Measurements from ENCODE around the gene ASCL2. TPM values are rescaled to one million over a fixed set of nuclear protein-coding genes. Genes with fewer than 3 reads are reported as not detected.
A peak's percentile ranks its signal among the peaks of the same experiment; 100 is the strongest.
"Not testable (repeated sequence)": the region's sequence is repeated elsewhere in the genome, so short reads cannot be mapped to it uniquely, and the experiment has no call there.

The ASCL2 gene
- total RNA-seq, 1 donor from 2014 or later: 2.0 TPM

GRCh38 chr11:2296913-2297622 lies 26.7 kb upstream of the ASCL2 start:
- no peak for ATAC-seq

DNA sequence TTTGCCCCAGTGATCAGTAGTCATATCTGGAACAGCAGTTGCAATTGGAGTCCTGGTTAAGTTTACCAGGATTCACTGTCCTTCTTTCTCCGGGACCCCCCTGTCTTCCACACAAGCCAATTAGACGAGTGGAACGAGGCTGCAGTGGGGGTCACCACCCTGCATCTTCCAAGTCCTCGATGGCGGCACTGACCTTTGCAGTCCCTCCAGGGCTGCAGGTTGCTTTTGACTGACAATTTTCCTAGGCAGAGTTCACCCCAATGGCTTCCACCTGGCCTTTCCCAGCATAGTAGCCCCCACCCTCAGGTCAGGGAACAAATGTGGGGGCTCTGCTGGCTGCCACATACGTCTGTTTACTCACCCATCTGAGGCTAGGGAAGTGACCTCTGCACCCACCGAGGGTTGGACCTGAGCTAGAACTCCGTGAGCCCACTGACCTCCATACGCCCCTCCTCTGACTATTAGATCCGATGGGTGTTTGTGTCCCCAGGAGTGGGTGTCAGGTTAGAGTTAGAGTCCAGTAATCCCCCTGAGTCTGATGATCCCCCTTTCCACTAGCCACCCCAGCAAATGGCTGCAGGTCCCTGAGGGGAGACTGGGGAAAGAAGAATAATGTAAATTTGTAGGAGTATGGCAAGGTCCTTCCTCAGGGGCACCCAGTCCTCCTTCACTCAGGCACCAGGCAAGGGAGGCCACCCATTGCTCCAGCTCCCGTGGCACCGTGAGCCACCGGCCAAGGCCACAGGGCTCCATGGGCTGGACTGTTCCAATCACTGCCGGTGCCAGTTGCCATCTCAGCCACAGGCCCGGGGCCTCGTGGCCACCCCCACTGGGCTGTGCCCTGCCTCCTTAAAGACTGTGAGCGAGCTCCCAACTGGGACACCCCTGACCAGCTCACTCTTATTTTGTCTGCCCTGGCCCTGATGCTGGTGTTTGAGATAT lies 25.9 kb upstream of the ASCL2 start:
- no peak for ATAC-seq

DNA sequence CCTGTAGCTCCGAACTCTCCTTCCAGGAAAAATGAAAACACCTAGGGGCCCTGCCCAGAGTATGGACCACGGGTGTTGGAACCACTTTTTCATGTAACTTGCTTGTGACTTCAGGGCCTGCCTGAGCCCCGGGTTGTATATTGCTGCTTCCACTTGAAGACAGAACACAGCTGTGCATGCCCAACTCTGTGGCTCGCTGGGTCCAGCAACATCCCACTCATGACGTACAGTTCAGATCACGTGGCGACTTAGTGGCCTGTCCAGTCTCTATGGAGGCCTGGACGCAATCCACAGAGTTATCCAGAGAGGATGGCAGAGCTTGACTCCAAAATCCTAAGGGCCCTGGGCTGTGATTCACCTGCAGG lies 24.5 kb upstream of the ASCL2 start:
- ATAC-seq: no peak

DNA sequence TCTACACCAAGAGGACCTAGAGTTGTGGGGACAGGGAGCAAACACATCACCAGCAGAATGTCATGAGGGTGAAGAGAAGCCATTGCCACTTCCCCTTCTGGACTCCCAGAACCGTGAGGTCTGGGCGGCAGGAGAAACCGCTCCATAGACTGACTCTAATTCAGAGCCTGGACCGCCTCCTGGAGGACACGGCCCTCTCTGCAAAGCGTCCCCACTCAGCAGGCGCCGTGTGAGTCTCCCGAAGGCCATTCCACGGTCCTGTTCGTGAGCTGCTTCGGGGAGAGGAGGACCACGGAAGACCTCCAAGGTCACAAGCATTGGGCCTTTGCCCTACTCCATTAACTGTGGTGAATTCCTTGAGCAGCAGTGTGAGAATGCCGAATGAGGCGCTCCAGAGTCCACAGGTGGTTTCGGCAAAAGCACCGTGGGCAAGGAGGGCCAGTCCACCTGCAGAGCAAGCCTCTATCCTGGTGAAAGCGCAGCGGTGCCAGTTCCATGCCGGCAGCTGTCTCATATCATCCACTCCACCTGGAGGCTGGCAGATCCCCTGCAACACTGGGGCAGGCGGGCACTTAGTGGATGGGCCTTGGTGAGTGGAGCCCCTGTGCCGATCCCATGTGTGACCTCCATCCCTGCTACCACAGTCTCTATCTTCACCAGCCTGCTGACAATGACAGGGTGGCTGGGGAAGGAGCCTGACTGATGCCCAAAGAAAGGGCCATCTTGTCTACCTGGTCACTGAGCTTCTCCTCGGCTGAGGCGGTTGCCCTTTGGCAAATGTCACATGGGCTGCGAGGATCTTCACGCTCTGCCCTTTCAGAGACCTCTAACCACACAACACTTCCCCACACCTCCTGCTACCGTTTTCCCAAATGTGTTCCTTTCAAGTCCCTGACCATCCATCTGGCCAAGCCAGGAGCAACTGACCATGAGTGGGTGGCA lies 23.9 kb upstream of the ASCL2 start:
- no peak for ATAC-seq

- ATAC-seq: no peak
Observed at GRCh38 chr11:2293531-2293971, 23.2 kb upstream of the ASCL2 start.

GRCh38 chr11:2290351-2290841 lies 20.0 kb upstream of the ASCL2 start:
- ATAC-seq: no peak

DNA sequence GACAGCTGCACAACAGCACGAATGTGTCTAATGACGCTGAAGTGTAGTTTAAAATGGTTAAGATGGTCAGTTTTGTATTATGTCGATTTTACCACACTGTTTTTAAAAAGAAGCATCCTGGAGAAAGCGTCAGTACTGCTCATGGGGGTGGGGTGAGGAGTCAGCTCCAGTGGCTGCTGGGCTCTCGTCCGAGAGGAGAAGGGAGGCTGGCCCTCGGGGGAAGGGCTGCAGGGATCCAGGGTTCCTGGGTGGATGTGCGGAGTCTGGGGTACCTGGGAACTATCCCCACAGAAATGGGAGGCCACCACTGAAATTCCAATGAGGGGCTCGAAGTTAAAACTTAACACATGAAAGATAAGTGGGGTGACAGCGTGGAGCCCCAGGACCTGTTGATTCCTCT lies 19.5 kb upstream of the ASCL2 start:
- ATAC-seq: no peak

DNA sequence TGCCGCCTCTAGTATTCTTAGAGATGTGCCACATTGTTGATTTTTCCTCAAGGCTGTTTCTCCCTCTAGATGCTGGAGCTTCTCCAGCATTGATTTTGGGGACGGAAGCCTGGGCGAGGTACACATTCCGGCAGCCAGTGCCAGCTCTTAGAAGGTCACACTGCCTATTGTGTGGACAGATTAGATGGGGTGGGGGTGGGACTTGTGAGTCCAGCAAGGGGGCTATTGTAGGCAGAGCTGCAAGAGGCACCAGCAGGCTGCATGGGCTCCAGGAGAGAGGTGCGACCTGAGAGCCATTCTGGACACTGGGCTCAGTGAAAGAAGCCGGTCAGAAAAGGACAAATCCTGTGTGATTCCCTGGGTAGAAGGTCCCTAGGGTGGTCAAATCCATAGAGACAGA lies 19.0 kb upstream of the ASCL2 start:
- peak; percentile 22 for ATAC-seq

DNA sequence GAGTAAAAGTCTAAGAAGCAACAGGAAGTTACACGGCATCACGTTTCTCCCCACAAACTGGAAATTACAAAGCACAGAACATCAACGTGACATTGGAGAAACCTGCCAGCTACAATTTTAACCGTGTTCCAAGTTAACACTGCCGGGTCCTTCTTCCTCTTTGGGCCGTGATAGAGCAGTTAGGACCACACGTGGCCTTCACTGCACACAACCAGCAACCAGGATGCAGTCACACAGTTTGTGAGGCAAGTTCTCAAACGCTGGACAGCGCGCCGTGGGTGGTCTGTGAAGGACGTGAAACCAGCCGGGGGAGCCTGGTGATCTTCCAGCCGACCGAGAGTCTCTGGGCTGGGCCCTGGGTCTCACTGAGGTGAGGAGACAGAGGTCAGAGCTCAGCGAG lies 16.7 kb upstream of the ASCL2 start:
- ATAC-seq: no peak

GRCh38 chr11:2286350-2286749 lies 16.0 kb upstream of the ASCL2 start:
- ATAC-seq: not testable (repeated sequence)

- ATAC-seq: no peak
Observed at GRCh38 chr11:2280208-2280607, 9.8 kb upstream of the ASCL2 start.

DNA sequence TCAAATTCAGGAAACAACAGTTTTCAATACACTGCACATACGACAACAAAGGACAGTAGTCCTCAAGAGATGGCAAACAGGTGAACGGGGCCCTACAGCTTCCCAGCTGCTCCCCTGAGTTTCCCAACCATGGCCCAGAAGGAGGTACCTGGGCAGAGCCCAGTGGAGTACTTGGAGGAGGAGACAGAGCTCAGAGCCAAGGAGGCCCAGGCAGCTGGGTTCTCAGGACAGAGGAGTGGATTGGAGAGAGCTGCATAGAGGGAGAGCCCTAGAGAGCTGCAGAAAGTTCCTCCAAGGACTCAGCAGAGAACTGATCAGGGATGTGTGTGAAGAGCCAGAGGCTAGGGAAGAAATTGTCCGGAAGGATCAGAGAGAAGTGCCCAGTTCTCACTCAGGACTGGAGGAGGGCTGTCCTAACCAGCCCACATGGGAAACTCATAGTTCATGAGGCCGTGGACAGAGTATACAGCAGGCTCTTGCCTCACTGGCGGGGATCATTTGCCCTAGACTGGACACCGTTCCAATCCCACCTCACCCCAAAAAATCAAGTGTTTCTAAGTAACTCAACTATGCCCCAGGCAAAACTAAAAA lies 7.6 kb upstream of the ASCL2 start:
- ATAC-seq: no peak

DNA sequence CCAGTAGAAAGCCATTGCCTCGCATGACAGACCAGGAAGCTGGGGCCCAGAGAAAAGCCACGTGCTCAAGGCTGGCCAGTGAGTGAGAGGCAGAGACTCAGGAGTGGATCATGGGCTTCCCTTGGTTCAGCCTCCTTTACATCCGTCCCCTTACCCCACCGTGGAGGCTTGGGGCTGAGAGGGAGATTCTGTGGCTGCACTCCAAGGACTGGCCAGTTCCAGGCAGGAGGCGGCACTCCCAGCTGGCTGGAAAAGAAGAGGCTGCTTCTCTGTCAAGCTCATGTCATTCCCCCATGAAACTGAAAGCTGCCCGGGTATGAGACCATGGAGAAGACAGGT lies 6.6 kb upstream of the ASCL2 start:
- ATAC-seq: no peak

GRCh38 chr11:2276280-2277007 lies 6.1 kb upstream of the ASCL2 start:
- no peak for ATAC-seq

GRCh38 chr11:2275334-2276279 lies 5.2 kb upstream of the ASCL2 start:
- no peak for ATAC-seq

DNA sequence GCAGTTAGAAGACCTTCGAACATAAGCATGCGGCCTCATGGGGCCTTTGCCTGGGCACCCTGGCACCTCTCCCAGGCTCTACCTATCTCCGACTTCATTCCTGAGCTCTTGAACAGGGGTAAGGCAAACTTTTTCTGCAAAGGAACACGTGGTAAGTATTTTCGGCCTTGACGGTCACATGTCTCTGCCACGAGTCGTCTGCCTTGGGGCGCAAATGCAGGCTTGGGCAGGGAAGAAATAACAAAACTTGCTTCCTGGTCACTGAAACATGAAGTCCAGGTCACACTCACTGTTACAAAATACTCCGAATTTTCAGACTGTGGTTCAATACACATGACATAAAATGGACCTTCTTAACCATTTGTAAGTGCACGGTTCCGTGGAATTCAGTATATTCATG lies 3.4 kb upstream of the ASCL2 start:
- ATAC-seq: no peak

- no peak for ATAC-seq
Observed at GRCh38 chr11:2273311-2273710, 2.9 kb upstream of the ASCL2 start.

DNA sequence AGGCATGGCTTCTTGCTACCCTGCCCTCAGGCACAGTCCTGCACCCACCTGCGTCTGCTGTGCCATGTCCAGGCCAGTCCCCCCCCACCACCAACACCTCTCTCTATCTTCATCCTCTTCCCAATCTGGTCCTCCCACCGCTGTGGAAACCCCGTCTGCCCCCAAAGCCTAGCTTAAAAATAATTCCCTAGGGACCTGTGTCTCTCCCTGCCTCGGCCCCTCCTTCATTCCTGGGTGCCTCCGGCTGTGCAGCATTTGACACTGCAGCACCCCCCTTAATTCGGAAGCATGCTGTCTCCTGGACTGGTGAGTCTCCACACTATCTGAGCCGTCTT lies 2.5 kb upstream of the ASCL2 start:
- no peak for ATAC-seq

DNA sequence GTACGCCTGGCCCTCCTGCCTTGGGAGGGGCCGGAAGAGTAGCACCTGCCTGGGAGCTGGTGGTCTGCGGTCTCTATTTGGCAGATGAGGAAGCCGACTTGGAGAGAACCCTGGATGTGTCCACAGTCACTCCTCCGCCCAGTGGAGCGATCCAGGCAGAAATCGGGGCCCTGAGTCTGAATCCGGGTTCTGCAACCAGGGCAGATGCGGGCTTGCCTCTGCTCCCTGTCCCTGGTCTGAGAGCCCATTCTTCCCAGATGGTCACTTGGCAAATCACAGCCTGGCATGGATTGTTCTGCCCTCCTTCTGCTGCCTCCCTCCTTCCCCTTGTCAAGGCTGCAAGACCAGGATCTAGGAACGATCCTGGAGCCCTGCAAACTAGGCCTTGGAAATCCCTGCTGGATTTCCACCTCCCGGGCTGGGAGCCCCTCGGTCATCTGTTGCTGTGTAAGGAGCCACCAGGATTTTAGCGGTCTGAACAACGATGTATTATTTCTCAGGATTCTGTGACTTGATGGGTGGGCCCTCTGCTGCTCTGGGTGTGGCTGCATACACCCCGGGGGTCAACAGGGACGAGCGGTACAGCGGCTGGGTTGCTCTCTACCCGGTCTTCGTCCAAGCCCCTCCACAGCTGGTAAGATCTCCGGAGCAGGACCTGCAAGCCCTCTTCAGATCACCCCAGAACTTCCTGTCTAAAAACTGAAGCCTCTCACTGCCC lies 2.0 kb upstream of the ASCL2 start:
- no peak for ATAC-seq
